GM21360 (cell line): ENCODE measurements around the gene HOXD10.

ENCODE experiments used
- ATAC-seq: cut with Tn5 transposase; IDR thresholded peaks from one replicate; pipeline ENCODE4 v1.9.1; 2021; ENCODE audit warnings: mild to moderate bottlenecking, moderate library complexity; ENCODE audit not compliant: unreplicated experiment

Gene HOXD10

DNA sequence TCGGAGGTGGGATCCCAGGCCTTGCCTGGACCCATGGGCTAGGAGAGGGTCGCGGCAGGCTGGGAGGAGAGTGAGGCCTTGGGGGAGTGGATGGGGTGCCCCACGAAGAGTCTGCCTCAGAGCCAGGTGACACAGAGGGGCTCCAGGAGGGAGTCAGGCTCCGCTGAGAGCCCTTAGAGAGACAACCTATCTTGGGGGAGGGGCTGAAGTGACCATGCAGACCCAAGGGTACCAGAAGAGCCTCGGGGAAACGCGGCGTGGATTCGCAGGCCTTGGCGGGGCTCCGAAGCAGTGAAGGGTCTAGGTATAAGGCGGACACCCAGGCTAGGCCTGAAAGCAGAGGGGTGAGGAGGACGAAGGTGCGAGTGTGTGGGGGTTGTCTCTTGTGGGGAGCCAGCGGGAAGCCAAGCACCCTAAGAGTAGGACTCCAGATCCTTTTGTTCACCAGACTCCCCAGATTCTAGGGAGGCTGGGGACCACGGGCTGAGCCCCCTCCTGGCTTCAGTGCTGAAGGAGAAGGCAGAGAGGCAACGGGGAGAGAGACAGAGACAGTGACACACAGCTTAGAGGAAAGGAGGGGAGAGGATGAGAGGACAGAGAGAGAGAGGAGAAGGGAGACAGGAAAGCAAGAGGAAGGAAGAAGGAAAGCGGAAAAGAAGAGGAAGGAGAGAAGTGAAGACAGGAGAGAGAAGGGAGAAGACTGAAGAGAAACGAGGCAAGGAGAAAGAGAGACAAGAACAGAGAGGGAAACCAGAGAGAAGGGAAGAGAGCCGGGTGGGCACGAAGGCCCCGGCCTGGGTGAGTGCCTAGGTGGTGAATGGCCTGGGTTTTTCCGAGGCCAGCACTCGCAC lies 10.6 kb upstream of the HOXD10 start:
- no peak for ATAC-seq

DNA sequence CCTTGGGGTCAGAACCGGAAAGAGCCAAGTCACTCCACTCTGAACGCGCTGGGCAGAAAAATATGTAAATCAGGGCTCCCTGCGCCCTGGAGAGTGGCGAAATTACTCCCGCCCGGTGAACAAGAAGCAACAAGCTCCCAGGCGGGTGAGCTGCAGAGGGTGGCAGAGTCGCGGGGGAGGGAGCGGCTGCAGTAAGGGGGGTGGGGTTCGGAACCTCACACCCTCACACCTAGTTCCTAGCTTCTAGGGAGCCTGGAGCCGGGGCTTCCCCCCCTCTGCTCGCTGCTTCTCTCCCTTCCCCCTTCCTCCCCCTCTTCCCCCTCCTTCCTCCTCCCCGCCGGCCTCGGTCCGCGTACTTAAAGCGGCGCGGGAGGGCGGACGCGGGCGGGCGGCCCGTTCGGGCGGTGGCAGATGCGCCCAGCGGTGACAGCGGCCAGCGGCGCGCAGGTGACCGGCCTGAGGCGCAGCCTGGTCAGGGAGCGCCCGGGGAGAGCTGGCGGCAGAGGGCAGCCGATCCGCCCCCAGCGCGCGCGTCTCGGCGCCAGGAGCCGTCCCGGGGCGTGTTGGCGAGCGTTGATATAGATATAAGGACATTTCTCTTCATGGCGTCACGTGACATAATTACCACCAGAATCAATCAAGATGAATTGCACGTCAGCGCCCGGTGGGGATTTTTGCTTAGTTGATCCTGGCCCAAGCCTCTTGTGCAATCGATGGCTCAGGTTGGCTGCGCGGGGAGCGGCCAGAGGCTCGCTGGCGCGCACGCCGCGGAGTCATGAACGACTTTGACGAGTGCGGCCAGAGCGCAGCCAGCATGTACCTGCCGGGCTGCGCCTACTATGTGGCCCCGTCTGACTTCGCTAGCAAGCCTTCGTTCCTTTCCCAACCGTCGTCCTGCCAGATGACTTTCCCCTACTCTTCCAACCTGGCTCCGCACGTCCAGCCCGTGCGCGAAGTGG lies 9.7 kb upstream of the HOXD10 start, which contains the start of gene HOXD11:
Gene HOXD11 (plus strand): TSS at position 700 of the 959 bp plus-strand sequence. CDS start 76 bp downstream, at position 776.
- no peak for ATAC-seq

DNA sequence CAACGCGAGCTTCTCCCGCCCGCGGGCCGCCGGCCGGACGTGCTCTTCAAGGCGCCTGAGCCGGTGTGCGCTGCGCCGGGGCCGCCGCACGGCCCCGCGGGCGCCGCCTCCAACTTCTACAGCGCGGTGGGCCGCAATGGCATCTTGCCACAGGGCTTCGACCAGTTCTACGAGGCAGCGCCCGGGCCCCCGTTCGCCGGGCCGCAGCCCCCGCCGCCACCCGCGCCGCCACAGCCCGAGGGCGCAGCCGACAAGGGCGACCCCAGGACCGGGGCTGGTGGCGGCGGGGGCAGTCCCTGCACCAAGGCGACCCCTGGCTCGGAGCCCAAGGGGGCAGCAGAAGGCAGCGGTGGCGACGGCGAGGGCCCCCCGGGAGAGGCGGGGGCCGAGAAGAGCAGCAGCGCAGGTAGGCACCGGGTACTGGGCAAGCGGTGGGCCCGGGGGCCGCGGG lies 8.8 kb upstream of the HOXD10 start:
- ATAC-seq = no peak

DNA sequence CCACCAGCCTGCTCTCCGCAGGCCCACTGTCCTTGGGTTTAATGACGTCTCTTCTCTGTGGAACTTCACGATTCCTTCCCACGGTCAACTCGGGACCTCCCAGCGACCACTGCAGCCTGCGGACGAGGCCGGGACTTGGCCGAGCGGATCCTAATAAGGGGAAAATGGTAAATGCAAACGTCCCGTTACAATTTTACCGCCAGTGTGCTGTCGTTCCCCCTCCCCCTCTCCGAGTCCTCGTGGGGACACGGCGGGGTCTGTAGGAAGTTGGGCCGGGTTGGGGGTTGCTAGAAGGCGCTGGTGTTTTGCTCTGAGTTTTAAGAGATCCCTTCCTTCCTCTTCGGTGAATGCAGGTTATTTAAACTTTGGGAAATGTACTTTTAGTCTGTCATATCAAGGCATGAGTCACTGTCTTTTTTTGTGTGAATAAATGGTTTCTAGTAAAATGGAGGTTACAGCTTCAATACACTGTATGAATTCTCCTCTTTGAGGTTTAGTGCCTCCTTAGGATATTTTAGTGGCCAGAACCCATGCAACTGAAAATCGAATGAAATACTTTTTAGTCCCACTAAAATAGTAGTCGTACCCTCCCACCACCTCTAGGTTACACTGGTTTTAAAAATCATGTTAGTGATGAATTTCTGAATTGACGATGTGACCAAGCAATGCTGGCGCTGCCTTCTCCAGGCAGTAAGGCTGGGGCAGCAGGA lies 7.2 kb upstream of the HOXD10 start:
- ATAC-seq = no peak

DNA sequence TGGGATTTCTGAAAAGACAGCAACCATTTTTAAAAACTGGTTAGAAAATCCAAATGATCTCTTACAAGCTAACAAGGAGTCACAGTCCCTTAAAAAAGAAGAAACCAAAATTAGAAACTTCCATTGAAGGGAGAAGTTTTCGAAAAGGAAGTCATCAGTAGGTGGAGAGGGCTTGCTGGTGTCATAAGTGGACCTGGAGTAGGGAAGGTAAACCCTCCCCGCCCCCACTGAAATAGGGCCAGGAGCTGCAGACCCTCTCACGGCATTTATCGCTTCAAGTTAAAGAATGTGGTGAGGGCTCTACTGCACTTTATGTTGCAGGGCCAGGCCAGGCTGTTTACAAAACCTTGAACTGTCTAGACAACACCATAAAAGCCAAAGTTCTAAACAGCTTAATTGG lies 6.6 kb upstream of the HOXD10 start:
- no peak for ATAC-seq

DNA sequence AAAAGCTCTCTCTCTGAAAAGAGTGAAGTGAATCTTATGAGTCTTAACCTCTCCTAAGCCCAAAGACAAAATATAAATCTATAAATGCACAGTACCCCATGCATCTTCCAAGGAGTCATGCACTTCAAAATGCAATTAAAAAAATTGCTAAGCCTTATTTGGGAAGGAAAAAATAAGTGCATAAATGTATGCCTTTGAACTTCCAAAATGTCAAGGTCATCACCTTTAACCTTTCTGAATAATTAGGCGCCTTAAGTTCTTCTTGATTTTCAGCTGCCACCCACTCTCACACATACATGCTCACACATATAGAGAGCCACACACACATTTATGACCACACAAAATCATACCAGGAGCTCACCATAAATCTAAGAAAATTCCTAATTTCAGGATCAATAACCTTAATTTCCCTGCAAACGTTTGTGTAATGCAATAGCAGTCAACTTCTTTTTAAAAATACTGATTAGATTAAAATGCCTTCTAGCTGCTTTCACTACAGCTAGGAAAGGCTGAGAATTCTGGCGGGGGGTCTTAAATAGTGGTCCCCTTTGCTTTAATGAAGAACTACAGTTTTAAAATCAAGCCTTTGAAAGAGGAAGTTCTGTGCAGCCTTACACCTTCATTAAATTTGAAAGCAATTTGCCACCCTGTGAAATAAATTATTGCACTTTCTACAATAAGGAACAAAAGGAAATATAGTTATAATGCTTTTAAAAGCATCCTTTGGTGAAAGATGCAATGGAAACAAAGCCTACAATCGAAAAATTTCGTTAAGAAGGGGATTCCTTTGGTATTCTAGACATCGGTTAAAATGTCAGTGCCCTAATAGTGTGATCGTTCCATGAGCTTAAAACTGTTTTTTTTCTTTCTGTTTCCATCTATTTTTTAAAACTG lies 5.9 kb upstream of the HOXD10 start:
- no peak for ATAC-seq

DNA sequence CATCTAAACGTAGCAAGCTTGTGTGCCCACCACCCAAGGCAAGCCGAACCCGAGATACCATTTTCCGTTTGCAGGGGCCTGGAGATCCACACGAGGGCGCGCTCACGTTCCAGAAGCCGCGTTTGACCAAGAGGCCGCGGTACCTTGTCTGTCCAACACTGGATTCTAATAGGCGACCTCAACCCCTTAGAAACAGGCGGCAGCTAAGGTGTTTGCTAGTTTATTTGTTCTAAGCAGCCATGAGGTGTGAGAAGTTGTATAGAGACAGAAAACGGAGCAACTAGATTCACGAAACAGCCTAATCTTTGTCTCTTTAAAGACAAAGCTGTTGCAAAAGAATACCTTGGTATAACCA lies 5.3 kb upstream of the HOXD10 start:
- no peak for ATAC-seq

DNA sequence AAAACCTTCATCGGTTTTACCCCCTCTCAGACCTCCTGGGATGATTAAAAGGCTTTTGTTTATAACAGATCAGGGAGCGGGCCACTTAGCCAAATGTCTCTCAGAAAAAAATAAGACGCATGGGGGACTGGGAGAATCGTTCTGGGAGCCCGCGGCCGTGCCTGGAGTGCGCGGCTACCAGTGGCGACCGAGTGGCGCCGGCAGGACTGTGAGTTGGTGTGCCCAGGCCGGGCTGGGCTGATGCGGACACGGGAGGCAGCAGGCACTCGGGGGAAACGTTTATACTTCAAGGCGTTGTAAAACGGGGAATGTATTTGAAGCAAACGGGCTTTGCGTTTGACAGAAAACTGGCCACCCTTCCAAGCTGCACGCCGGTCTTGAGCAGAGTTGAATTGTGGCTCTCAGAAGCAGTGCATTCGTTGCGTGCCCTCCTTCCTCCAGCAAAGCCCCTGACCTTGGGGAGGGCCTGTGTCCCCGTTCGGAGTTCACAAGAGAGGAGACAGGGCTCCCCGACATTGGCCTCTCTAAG lies 4.7 kb upstream of the HOXD10 start:
- no peak for ATAC-seq

DNA sequence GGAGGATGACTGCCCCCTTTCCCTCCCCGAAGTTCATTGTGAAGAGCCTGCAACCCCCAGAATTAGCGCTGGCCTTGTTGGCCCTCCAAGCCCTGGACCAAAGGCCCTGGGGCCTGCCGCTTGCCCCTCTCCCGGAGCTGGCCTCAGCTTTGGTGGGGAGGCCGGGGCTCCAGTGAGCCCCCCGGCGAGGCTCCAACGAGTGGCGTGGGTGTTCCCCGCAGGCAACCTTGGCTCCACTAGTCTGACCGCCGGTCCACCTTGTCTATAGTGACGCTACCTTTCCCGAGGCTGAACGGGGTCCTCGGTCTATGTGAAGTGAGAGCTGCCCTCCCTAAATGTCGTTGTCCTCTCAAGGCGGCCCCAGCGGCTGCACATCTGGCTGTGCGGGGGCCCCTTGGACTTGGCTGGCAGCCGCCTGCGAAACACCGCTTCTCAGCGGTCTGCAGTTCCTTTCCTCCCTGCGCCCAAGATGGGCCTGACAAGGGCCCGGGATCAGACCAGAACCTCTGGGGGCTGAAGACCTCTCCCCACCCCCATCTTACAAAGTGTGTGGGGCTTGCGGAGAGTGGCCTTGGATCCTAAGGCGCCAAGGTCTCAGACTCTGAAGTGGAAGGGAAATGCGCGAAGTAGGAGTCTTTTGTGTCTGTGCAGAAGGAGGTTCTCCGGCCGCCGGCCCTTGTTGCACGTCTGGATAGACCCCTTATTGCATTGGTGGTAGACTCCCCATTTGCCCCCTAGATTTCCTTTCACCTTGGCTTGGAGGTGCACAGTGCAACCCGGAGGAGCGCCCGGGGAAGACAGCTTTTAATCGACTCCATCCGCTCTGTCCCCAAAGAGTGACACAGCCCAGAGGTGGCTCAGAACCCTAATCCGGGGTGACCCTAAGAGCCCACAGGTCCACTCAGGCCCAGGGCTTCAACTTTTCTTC lies 3.9 kb upstream of the HOXD10 start:
- ATAC-seq = no peak

DNA sequence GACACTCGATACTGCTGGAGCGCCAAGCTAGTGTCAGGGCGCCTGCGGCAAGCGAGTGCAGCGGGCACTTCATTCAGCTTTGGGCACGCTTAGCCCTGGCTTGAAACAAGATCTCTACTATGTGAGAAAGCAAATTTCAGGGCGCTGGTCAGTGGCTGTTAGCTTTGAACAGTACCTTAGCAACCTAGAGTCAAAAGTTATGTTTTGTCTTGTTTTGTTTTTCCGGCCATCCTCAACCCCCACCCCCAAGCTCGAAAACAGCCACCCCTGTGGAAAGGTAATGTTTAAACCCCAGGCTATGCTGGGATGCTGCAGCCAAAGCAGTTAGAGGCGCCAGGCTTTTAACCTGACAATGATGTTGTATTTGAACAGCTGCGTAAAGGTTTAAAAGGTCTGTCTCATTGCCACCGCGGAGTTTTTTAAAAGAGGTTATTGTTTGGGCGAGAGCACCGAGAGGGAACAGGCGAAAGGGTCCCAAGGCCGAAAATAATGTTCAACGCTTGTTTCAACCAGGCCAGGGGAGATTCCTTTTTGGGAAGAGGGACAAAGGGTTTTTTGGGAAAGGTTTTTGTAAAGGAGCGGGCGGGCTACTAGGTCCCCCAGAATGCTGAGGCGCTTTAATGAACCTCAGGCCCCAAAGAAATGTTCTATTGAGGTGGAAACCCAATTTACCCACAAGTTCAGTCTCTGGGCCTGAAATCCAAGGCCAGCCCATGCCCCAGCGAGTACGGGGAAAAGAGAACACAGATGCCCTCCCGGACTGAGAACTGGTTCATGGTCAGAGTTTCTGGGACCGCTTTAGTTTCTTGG lies 2.3 kb upstream of the HOXD10 start:
- no peak for ATAC-seq

DNA sequence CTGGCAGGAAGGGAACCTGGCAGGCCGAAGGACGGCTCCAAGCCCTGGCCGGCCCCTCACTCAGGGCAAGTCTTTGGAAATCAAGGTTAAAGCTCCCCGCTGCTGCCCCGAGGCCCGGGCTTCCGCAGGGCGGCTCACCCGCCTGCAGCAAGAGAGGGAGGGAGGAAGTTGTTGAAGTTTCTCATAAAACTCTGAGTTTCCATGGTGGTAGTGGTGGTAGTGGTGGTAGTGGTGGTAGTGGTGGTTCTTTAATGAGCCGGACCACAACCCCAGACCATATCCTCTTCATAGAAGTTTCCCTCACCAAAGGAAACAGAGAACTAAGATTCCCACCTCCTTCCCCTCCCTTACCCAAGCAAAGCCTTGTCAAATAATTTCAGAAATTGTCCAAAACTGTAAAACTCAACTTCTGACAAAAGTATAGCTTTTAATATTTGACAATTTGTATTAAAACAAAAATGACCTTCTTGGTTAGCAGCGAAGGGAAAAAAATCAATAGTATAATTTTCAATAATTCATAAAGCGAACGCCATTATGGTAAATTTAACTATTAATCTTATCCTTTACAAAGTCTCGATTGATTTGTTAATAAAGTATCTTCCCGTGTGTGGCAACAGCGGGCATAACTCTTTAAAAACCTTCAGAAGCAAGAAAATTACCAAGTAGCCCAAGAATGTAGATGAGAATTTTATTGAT lies 1.5 kb upstream of the HOXD10 start:
- no peak for ATAC-seq

DNA sequence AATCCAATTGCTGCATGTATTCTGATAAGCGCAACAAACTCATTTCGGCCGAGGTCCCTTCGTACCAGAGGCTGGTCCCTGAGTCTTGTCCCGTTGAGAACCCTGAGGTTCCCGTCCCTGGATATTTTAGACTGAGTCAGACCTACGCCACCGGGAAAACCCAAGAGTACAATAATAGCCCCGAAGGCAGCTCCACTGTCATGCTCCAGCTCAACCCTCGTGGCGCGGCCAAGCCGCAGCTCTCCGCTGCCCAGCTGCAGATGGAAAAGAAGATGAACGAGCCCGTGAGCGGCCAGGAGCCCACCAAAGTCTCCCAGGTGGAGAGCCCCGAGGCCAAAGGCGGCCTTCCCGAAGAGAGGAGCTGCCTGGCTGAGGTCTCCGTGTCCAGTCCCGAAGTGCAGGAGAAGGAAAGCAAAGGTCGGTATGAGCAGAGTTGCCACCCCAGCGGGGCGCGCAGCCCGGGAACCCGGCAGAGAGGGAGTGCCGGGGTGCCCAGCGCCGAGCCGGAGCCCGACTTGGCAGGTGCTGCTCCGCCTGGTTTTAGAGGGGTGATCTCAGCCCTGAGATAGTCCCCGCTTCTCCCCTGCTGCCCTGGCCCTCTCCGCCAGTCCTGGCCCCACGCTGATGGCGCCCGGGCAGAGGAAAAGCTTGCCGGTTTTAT lies 714 bp downstream of the HOXD10 start:
- no peak for ATAC-seq

DNA sequence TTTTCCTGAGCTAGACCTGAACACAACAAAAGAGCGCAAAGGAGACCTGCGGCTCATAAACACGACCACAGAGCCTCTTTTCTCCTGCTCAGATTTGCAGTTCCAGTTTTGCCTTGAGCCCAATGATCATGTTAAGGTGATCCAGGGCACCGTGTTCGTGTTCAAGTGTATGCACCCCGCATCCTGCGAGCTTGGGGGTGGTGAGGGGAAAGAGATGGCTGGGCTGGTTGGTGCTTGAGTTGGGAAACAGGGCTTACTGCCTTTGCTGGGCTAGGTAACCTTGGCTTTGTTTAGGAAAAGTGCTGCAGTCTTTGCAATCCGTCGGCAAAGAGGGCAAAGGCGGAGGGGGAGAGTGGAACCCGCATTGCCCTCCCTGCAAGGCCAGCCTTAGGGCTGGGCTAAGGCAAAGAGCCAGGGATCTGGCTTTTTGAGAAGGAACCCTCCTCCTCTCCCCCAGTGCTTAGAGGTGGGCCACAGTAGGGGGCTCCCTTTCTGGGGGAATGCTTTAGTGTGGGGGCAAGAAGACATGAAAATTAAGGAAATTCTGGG lies 1.3 kb downstream of the HOXD10 start:
- no peak for ATAC-seq

DNA sequence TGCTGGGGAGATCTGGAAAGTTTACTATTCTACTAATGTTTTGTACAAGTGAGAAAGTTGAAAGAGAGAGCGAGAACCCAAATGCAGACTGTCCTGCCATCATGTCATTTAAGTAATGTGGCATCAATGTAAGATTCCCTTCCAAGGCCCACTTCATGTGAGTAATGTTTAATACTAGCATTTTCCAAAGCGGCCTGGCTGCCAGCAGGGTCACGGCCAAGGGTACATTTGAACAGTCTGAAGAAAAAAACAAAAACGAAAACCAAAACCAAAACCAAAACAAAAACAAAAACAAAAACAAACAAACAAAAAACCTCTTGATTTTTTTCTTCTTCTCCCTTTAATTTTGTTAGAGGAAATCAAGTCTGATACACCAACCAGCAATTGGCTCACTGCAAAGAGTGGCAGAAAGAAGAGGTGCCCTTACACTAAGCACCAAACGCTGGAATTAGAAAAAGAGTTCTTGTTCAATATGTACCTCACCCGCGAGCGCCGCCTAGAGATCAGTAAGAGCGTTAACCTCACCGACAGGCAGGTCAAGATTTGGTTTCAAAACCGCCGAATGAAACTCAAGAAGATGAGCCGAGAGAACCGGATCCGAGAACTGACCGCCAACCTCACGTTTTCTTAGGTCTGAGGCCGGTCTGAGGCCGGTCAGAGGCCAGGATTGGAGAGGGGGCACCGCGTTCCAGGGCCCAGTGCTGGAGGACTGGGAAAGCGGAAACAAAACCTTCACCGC lies 2.2 kb downstream of the HOXD10 start:
- no peak for ATAC-seq

DNA sequence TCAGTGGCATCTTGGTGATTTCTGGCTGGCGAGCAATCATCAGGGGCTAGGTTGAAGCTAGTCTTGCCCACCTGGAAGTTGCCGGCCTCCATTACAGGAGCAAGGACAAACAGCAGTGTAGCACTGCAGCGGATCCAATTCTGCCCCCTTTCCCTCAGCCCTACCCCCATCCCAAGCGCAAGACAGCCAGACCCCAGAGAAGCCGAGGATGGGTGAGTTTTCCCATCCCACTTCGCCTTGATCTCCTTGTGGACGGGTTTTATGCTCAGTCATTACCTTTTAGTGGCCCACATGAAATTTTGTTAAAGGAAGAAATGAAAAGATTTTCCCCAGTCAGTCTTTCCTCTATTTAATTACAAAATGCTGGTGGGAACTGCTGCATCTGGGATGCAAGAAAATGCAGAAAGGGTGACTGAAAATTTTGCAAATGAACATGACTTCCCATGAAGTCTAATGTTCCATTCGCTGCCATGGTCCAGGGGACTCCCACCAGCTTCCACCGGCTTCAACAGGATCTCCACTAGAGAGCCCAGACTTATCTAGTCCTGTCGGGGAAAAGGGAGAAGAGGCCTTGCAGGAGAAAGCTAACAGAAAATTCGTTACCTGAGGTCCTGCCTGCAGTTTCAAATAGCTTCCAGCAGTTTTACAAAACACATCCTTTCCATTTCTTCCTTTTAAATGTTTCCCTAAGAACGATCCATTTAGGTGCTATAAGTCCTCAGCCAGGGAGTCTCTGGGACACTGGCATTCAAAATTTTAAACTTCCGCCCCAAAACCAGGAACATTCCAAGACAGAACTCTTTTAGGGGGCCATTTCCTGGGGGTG lies 4.0 kb downstream of the HOXD10 start:
- no peak for ATAC-seq
